Endothelial cell of umbilical vein (primary cell): ENCODE results near the gene RPAP3. TPM values are rescaled to one million over a fixed set of nuclear protein-coding genes. Genes with fewer than 3 reads are reported as not detected.

Experiments used
- BruUV-seq: library from RNA; stranded (reverse); fragments of 400-500 nt; replicated peaks from 2 replicates; lab custom pipeline; 2021; lab: Mats Ljungman, UMichigan
- CTCF ChIA-PET: fragments of 300-600, 350-600 bp; sonication (Branson Sonifier 250); formaldehyde crosslinking; loops from one replicate; lab custom pipeline; 2021; ENCODE audit warnings: antibody characterized with exemption, inconsistent platforms; lab: Charles Lee
- POLR2A ChIA-PET: fragments of 300-600, 350-600 bp; sonication (Branson Sonifier 250); formaldehyde crosslinking; loops from one replicate; lab custom pipeline; 2021; ENCODE audit warnings: antibody characterized with exemption, inconsistent platforms; lab: Charles Lee
- DNase-seq: peaks from one replicate; pipeline ENCODE4 v3.0.0-alpha.2; 2011; ENCODE audit warnings: low read depth, low spot score
- FAIRE-seq: peaks from 2 replicates; lab custom pipeline; 2011; peaks lifted over from hg19 to GRCh38; lab: Jason Lieb, UNC
- H2AFZ ChIP-seq: 2 replicates; pipeline ENCODE4 v1.6.0; 2012; ENCODE audit warnings: low read depth, low read length, control low read depth, inconsistent platforms
- H3K27ac ChIP-seq: 2 replicates; pipeline ENCODE4 v1.5.1; 2011; ENCODE audit warnings: low read depth, mild to moderate bottlenecking, control low read depth, low read length, moderate library complexity; ENCODE audit not compliant: insufficient read depth
- H3K27me3 ChIP-seq, 2 experiments: 2 replicates each; pipeline versions ENCODE4 v1.6.0 to v1.6.1; 2011; ENCODE audit warnings: low read length in 2 of 2, mixed read lengths in 1 of 2; ENCODE audit not compliant: control insufficient read depth in 2 of 2, insufficient read depth in 2 of 2
- H3K36me3 ChIP-seq, 2 experiments: 2 replicates in 1 of 2; 3 replicates in 1 of 2; pipeline ENCODE4 v1.5.1; 2011; ENCODE audit warnings: low read length in 2 of 2, mild to moderate bottlenecking in 1 of 2, moderate library complexity in 1 of 2; ENCODE audit not compliant: control insufficient read depth in 2 of 2, insufficient read depth in 2 of 2; ENCODE audit errors: extremely low read depth in 1 of 2
- H3K4me1 ChIP-seq: 3 replicates; pipeline ENCODE4 v1.5.1; 2011; ENCODE audit warnings: mild to moderate bottlenecking, low read length; ENCODE audit not compliant: control insufficient read depth, insufficient read depth; ENCODE audit errors: extremely low read depth
- H3K4me2 ChIP-seq: 2 replicates; pipeline ENCODE4 v1.6.1; 2011; ENCODE audit warnings: low read length, control low read depth, mixed read lengths; ENCODE audit not compliant: insufficient read depth
- H3K4me3 ChIP-seq, 3 experiments: fragments of 200-600 bp in 1 of 3; sonication (generic), shearing (Covaris generic) in 1 of 3; replicated peaks in 1 of 3; 2 replicates each; pipeline ENCODE4 v1.5.1; 2011 to 2016; ENCODE audit warnings: control low read depth in 3 of 3, low read length in 3 of 3, mild to moderate bottlenecking in 2 of 3, inconsistent platforms in 1 of 3, low read depth in 1 of 3, moderate library complexity in 1 of 3; ENCODE audit not compliant: insufficient read depth in 1 of 3
- H3K79me2 ChIP-seq: 2 replicates; pipeline ENCODE4 v1.6.0; 2012; ENCODE audit warnings: low read length, inconsistent platforms; ENCODE audit not compliant: control insufficient read depth, insufficient read depth
- H3K9ac ChIP-seq: replicated peaks from 2 replicates; pipeline ENCODE3; 2011; ENCODE audit warnings: low read length, control low read depth; ENCODE audit not compliant: insufficient read depth; ENCODE audit errors: extremely low read depth
- H3K9me1 ChIP-seq: replicated peaks from 3 replicates; pipeline ENCODE4 v1.6.0; 2011; ENCODE audit warnings: mild to moderate bottlenecking, low read length; ENCODE audit not compliant: control insufficient read depth, insufficient read depth; ENCODE audit errors: extremely low read depth
- H3K9me3 ChIP-seq: replicated peaks from 2 replicates; pipeline ENCODE4 v1.5.1; 2012; ENCODE audit warnings: low read length, inconsistent platforms; ENCODE audit not compliant: control insufficient read depth, insufficient read depth
- H4K20me1 ChIP-seq: replicated peaks from 2 replicates; pipeline ENCODE3; 2011; ENCODE audit warnings: mild to moderate bottlenecking, low read length; ENCODE audit not compliant: control insufficient read depth, insufficient read depth; ENCODE audit errors: extremely low read depth
- CTCF ChIP-seq, 2 donors: IDR thresholded peaks; 1 replicate in 1 of 2; 2 replicates in 1 of 2; pipeline ENCODE4 v1.5.1; 2011; ENCODE audit warnings: low read length in 2 of 2, mild to moderate bottlenecking in 2 of 2, moderate library complexity in 2 of 2, control low read depth in 1 of 2, inconsistent platforms in 1 of 2, low read depth in 1 of 2; ENCODE audit not compliant: insufficient read depth in 1 of 2; ENCODE audit errors: extremely low read depth in 1 of 2
- EZH2 ChIP-seq: IDR thresholded peaks from 2 replicates; pipeline ENCODE4 v1.6.1; 2012; ENCODE audit warnings: borderline replicate concordance, low read depth, mild to moderate bottlenecking, moderate library complexity, low read length, inconsistent platforms; ENCODE audit not compliant: severe bottlenecking
- GATA2 ChIP-seq: IDR thresholded peaks from 2 replicates; pipeline ENCODE4 v1.7.0; 2011; ENCODE audit warnings: low read depth, mild to moderate bottlenecking, moderate library complexity, mixed read lengths, low read length; ENCODE audit not compliant: insufficient read length, insufficient read depth
- MAX ChIP-seq: IDR thresholded peaks from 2 replicates; pipeline ENCODE4 v1.6.1; 2011; ENCODE audit not compliant: insufficient read depth, insufficient read length
- POLR2A ChIP-seq: IDR thresholded peaks from 2 replicates; pipeline ENCODE4 v1.6.1; 2012; ENCODE audit warnings: low read depth, mild to moderate bottlenecking, control low read depth, low read length
- POLR2AphosphoS5 ChIP-seq: IDR thresholded peaks from 2 replicates; pipeline ENCODE4 v1.6.1; 2012; ENCODE audit warnings: low read depth, mild to moderate bottlenecking, control low read depth, low read length, moderate library complexity; ENCODE audit not compliant: insufficient read depth
- dilution Hi-C: fragments of 300-500 bp; cut with MboI; formaldehyde crosslinking; loops from one replicate; pipeline ENCODE4 v1.15.0; 2019; ENCODE audit warnings: low sequenced_read_pairs; ENCODE audit not compliant: extremely low pct_ligation_motif_present
- intact Hi-C: fragments of 100-400 bp; cut with micrococcal nuclease; formaldehyde crosslinking; loops from one replicate; pipeline ENCODE4 v1.10.0; 2022
- polyA plus RNA-seq, 4 experiments: library from polyadenylated mRNA; depleted of rRNA in 3 of 4; stranded (reverse) in 3 of 4; unstranded in 1 of 4; fragments of >200 nt; gene quantifications; 2 replicates each; pipeline versions ENCODE4 v1.2.1 to v1.2.3, GENCODE V29; 2011 to 2012; ENCODE audit warnings: missing spikeins in 1 of 4
- total RNA-seq: library from RNA; stranded (reverse); gene quantifications from 2 replicates; pipeline ENCODE4 v1.2.3, GENCODE V29; 2021

RPAP3 gene
- total and polyA plus RNA-seq, 2 donors (not counting 3 experiments of a cell fraction or from before 2014, with no cell fraction given): 3.9 to 29.8 TPM

GRCh38 chr12:47730341-47730744 lies 24.5 kb upstream of the RPAP3 start:
- TF ChIP-seq POLR2A (no peak), POLR2AphosphoS5 (no peak), GATA2 (no peak), MAX (no peak), CTCF (IDR thresholded peaks at IDR 0.05; ENCODE audit: extremely low read depth in 1 of 2, insufficient read depth in 1 of 2, low read depth in 1 of 2, low read length in 2 of 2) (no peak), EZH2 (no peak)
- no peaks in the 10 kb centered on the region for H3K4me1 ChIP-seq
- no peaks in the 10 kb centered on the region for H4K20me1 ChIP-seq
- no peak overlapping the region for H2AFZ ChIP-seq
- no peaks in the 10 kb centered on the region for H3K9me1 ChIP-seq
- intact Hi-C loops (no loop called here), dilution Hi-C loops (no loop called here)
- ChIA-PET CTCF (interaction anchor here (4.7 to 5.9 kb wide), 2 partner anchors 12 to 36 kb away, joined by 30 to 35 read pairs; no protein-coding TSS in a partner anchor), POLR2A (no interaction called here)
- no peak overlapping the region for H3K4me2 ChIP-seq
- no peak for DNase-seq
- H3K36me3 ChIP-seq: no peaks in the 10 kb centered on the region
- H3K27ac ChIP-seq: no peak overlapping the region
- H3K79me2 ChIP-seq: no peaks in the 10 kb centered on the region
- no peak for FAIRE-seq
- H3K4me3 ChIP-seq: no peak overlapping the region
- no peaks in the 10 kb centered on the region for H3K9me3 ChIP-seq
- no peak overlapping the region for H3K9ac ChIP-seq
- no TSS peak for BruUV-seq
- no peaks in the 10 kb centered on the region for H3K27me3 ChIP-seq
